ENCODE measurements around the gene SEC14L3.

The SEC14L3 gene

DNA sequence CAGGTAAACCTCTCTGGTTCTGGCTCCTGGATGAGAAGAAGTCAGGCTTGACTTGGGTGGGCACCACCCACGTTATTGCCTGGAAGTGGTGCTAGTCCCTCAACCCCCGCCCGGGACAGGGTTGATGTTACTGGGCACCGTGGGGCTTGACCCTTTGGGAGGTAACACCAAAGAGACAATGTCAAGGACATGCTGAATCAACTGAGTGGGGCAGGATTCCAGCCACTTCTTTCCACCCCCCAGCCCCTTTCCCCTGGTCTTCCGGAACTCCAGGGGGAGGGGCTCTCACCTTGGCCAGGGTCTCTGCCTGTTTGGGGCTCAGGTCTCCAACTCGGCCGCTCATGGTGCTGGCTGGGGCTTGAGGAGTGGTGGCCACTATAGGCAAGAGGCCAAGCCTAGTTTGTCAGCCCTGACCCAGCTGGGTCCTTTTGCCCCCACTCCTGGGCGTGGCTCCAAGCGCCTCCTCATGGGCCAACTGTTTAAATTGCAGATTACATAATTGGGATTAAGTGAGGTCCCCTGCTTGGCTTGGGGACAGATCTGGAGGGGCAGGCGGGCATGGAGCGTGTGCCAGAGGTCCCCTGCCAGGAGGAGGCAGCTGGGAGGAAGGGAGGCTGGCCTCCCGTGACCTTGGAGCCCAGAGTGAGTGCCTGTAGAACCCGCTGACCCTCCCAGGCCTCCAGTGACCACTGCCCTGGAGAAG lies at the start of gene SEC14L3:
SEC14L3 (minus strand) TSS at position 402 of the 703 bp plus-strand sequence; CDS start at position 343, 59 bp downstream.
- DNase-seq (ENCODE audit: low read depth), result no peak

GRCh38 chr22:30519842-30520425 lies 48.1 kb upstream of the SEC14L3 start:
- no peak for DNase-seq (ENCODE audit: low read depth)

DNA sequence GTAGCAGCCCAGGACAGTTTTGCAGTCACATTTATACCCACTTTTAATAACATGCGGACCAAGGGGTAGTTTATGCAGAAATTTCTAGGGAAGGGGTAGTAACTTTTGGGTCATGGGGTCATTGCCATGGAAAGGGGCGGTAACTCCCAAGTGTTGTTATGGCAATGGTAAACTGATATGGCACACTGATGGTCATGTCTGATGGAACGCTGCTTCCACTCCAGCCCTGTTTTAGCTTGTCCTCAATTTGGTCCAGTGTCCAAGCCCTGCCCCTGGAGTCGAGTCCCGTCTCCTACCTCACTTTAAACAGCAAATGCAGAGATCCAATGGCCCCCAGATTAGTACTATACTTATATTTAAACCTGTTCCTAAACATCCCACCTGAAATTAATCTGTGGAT lies 44.9 kb upstream of the SEC14L3 start:
- no peak for DNase-seq (ENCODE audit: low read depth)

- no peak for DNase-seq (ENCODE audit: low read depth)
Observed at GRCh38 chr22:30516273-30516672, 44.5 kb upstream of the SEC14L3 start.

- DNase-seq (ENCODE audit: low read depth), result no peak
Observed at GRCh38 chr22:30514252-30514651, 42.4 kb upstream of the SEC14L3 start.

GRCh38 chr22:30513462-30513861 lies 41.6 kb upstream of the SEC14L3 start:
- DNase-seq (ENCODE audit: low read depth), result no peak

GRCh38 chr22:30511911-30512310 lies 40.1 kb upstream of the SEC14L3 start:
- DNase-seq (ENCODE audit: low read depth), result no peak

GRCh38 chr22:30511109-30511508 lies 39.3 kb upstream of the SEC14L3 start:
- DNase-seq (ENCODE audit: low read depth), result no peak

GRCh38 chr22:30508216-30508615 lies 36.4 kb upstream of the SEC14L3 start:
- DNase-seq (ENCODE audit: low read depth), result no peak

DNA sequence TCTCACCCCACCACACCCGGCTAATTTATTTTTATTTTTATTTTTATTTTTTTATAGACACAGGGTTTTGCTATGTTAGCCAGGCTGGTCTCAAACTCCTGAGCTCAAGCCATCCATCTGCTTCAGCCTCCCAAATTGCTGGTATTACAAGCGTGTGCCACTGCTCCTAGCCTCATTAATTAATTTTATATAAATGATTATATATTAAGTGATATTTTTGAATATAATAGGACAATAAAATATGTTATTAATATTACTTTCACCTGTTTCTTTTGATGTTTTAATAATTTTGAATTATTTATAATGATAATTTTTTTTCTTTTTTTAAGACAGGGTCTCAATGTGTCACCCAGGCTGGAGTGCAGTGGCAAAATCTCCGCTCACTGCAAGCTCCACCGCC lies 35.9 kb upstream of the SEC14L3 start:
- DNase-seq (ENCODE audit: low read depth), result no peak

- no peak for DNase-seq (ENCODE audit: low read depth)
Observed at GRCh38 chr22:30506507-30506968, 34.7 kb upstream of the SEC14L3 start.

GRCh38 chr22:30503551-30503950 lies 31.7 kb upstream of the SEC14L3 start:
- DNase-seq (ENCODE audit: low read depth), result no peak

GRCh38 chr22:30502911-30503310 lies 31.1 kb upstream of the SEC14L3 start:
- DNase-seq (ENCODE audit: low read depth), result no peak

DNA sequence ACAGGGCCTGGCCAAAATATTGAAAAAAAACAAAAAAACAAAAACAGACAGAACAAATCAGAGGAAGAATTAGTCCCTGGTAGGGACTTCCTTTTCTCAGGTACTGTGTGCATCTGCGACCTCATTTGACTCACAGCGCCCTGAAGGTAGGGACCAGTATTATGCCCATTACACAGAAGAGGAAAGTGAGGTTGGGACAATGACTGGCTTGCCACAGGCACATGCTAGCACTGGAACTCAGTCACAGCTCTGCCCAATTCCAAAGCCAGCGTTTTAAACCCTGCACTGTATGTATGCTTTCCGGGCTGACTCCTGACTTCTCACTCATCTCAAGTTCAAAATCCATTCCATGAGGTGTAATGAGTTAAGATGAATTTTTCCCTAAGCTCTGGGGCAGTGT lies 30.3 kb upstream of the SEC14L3 start:
- no peak for DNase-seq (ENCODE audit: low read depth)

DNA sequence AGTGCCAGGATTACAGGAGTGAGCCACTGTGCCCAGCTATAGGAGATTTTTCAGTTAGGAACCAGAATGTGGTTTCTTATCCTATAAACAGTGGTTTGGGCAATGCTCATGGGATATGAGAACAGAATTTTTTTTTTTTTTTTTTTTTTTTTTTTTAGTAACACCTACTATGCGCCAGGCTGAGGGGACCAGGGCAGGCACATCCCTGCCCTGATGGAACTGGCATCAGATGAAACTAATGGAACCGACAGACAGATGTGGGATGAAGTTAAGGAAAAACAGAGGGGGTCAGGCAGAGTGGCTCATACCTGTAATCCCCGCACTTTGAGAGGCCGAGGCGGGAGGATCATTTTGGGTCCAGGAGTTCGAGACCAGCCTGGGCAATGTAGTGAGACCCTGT lies 28.8 kb upstream of the SEC14L3 start:
- no peak for DNase-seq (ENCODE audit: low read depth)

GRCh38 chr22:30497466-30498150 lies 25.8 kb upstream of the SEC14L3 start:
- DNase-seq (ENCODE audit: low read depth), result no peak

DNA sequence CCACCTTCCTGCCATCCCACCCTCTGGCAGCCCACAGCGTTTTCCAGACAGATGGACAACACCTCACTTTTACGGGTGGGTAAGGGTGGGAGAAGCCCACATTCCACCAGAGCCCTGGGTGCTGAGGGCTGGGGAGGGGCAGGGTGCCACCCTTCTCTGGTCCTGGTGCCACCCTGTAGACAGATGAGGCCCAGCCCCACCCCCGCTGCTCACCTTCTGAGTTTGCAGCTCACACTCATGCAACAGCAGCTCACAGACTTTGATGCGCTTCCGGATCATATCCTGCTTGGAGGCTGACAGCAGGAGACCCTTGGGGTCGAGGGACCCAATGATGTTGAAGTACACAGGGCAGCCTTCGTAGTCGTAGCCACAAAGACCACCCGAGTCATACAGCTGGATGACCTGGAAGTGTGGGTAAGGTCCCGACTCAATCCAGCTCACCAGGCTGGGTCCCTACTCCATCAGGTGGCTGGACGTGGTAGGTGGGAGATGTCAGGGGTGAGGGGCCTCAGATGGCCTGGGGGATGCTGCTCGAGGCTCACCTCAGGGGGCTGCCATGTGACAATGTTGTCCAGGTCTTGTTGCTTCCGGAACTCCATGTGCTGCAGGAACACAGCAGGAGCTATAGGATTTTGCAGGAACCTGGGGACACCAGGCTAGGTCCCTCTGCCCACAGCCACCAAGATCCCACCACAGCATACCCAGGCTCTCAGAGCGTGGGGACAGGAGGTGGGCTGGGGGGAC lies 23.4 kb upstream of the SEC14L3 start:
- no peak for DNase-seq (ENCODE audit: low read depth)

DNA sequence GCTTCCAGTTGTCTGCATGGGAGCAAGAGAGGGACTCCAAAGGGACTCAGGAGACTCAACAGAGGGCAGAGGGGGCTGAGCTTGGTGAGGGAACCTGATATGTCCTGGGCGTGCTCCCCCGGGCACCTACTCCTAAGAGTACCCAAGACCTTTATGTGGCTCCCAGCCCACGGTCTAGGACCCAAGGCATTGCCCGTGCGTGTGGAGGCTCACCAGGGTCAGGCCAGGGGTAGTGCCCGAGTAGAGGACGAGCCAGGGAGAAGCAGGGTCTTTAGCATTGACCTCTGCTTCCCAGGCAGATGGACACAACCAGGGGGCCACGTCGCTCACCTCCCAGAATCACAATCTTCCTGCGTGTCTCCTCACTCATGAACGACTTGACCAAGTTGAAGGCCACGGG lies 20.3 kb upstream of the SEC14L3 start:
- DNase-seq (ENCODE audit: low read depth), result no peak

GRCh38 chr22:30491381-30491780 lies 19.6 kb upstream of the SEC14L3 start:
- no peak for DNase-seq (ENCODE audit: low read depth)

DNA sequence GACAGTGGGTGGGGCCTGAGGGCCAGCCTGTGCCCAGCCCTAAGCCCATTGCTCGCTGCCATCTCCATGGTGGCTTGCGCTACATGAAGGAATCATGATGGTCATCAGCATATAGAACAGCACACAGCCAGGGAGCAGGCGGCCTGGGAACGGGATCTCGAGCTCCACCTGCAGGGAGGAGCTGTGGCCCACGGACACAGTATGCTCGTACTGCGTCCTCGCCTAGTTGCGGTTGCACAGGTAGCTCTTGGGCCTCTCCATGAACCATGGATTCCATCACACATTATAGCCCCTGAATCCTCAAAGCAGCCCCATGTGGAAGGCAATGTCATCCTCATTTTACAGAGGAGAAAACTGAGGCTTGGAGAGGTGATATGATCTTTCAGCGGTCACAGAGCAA lies 18.6 kb upstream of the SEC14L3 start:
- DNase-seq (ENCODE audit: low read depth), result no peak

- no peak for DNase-seq (ENCODE audit: low read depth)
Observed at GRCh38 chr22:30488121-30488520, 16.3 kb upstream of the SEC14L3 start.

- no peak for DNase-seq (ENCODE audit: low read depth)
Observed at GRCh38 chr22:30486661-30487115, 14.9 kb upstream of the SEC14L3 start.
